Activated T-helper 17 cell treated with anti-CD3 and anti-CD28 coated beads, Interleukin-2, amount 50 U/mL, for 72 hours (primary cell): ENCODE data around the gene DGKQ. TPM values are rescaled to one million over a fixed set of nuclear protein-coding genes. Genes with fewer than 3 reads are reported as not detected.

ENCODE experiments used
- ATAC-seq: fragments of 150-1000 bp; cut with Tn5 transposase; replicated peaks from 2 replicates; pipeline ENCODE4 v1.10.0; 2021; ENCODE audit warnings: mild to moderate bottlenecking, moderate library complexity
- H3K27ac Mint-ChIP-seq: one replicate; pipeline ENCODE4 v1.8.0; 2022; ENCODE audit warnings: mixed read lengths
- H3K27me3 Mint-ChIP-seq: one replicate; pipeline ENCODE4 v1.8.0; 2022; ENCODE audit warnings: mixed read lengths
- H3K36me3 Mint-ChIP-seq: one replicate; pipeline ENCODE4 v1.8.0; 2022; ENCODE audit warnings: low read depth, mild to moderate bottlenecking, mixed read lengths
- H3K4me1 Mint-ChIP-seq: one replicate; pipeline ENCODE4 v1.8.0; 2022; ENCODE audit warnings: mixed read lengths
- H3K4me3 Mint-ChIP-seq: one replicate; pipeline ENCODE4 v1.8.0; 2022; ENCODE audit warnings: mild to moderate bottlenecking, mixed read lengths
- H3K9me3 Mint-ChIP-seq: one replicate; pipeline ENCODE4 v1.8.0; 2022; ENCODE audit warnings: mixed read lengths
- total RNA-seq, 2 donors: library from RNA; stranded (reverse); gene quantifications; one replicate each; pipeline ENCODE4 v1.2.3, GENCODE V29; 2022

DGKQ gene
- 1 to 10 TPM; 4.8 to 9.0 TPM for total RNA-seq

DNA sequence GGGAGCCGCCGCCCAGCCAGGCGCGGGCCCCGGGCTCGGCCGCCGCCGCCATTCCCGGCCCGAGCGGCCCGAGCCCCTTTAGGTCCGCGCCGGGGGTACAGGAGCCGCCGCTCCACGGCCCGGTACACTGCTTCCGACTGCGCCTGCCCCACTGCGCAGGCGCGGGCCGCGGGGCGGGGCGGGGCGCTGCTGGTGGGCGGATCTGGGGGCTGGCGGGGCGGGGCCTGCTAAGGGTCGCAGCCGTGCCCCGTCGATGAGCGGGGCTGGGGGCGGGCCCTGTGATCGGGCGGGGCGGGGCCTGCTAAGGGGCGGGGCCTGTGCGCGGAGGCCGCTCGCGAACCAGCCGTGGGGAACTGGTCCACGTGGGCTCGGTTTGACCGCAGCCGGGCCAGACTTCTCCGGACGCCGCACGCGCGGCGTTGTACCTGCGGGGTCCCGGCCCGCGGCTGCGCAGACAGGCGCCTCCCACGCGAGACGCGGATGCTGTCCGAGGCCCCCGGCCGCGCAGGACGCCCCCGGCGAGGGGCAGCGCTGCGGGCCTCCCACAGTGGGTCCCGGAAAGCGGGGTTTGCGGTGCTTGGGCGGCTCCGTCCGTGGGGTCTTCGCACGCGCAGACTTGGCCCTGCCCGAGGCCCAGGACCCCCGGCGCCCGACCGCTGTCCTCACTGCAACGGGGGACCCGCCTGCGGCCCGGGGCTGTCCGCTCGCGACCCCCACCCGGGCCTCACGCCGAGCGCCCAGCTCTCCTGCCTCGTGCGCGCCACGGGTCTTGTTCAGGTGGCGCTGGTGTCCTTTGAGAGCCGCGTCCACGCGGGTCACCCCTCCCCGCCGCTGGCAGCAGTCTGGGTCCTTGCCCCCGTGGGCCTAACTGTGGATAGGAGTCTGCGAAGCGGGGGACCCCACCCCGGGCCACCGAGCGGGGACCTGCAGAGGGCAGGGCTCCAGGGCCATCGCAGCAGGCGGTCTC lies at the start of gene DGKQ:
DGKQ (minus strand) TSS at position 139 of the 967 bp plus-strand sequence; CDS start at position 52, 87 bp downstream.
- H3K4me1 Mint-ChIP-seq: no peaks in the 10 kb centered on the region
- H3K9me3 Mint-ChIP-seq: no peaks in the 10 kb centered on the region
- H3K27ac Mint-ChIP-seq: no peak within 1 kb of the TSS
- H3K27me3 Mint-ChIP-seq: no peaks in the 10 kb centered on the region
- ATAC-seq: peak; percentile 92
- H3K36me3 Mint-ChIP-seq: no peaks in the 10 kb centered on the region
- peak within 1 kb of the TSS; percentile 19 for H3K4me3 Mint-ChIP-seq

- no peaks in the 10 kb centered on the region for H3K4me1 Mint-ChIP-seq
- no peak overlapping the region for H3K4me3 Mint-ChIP-seq
- no peak for ATAC-seq
- no peaks in the 10 kb centered on the region for H3K27me3 Mint-ChIP-seq
- no peak overlapping the region for H3K27ac Mint-ChIP-seq
- no peaks in the 10 kb centered on the region for H3K9me3 Mint-ChIP-seq
- H3K36me3 Mint-ChIP-seq: peaks cover 6% of the 10 kb centered on the region
These were observed 49.3 kb upstream of the DGKQ start for GRCh38 chr4:1022739-1023066.

- H3K4me3 Mint-ChIP-seq: no peak overlapping the region
- H3K27me3 Mint-ChIP-seq: no peaks in the 10 kb centered on the region
- no peak overlapping the region for H3K27ac Mint-ChIP-seq
- H3K9me3 Mint-ChIP-seq: no peaks in the 10 kb centered on the region
- no peaks in the 10 kb centered on the region for H3K4me1 Mint-ChIP-seq
- H3K36me3 Mint-ChIP-seq: peaks cover 6% of the 10 kb centered on the region
- ATAC-seq: no peak
These were observed 48.8 kb upstream of the DGKQ start for GRCh38 chr4:1022051-1022738.

DNA sequence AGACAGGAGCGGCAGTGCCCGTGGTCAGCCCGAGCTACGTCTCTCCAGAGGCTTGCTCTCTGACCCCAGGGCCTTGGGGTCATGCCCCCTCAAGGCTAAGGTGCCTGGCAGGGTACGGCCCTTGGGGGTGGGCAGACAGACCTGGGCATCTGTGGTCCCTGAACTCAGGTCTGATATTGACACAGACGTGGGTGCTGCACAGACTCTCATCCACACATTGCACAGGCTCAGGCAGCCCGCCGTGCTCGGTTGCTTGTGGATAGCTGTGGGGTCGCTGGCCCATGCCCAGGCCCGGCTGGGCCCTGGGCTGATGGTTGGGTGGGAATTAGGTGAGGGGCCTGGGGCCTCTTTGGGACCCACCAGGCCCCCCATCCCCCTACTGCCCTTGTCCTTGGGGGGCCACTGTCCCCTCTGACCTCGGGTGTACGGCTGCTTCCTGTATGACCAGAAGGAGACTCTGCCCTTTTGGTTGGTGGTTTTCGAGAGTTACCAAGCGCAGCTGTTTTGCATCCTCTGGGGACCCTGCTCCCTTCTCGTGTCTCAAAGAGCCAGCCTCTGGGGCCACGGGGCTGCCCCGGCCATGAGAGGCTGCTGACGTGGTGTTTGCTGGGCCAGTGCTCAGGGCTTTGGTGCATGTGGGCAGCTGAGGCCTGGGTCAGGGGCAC lies 48.1 kb upstream of the DGKQ start:
- Mint-ChIP-seq H3K27me3 (no peaks in the 10 kb centered on the region), H3K27ac (no peak overlapping the region), H3K9me3 (no peaks in the 10 kb centered on the region), H3K4me1 (no peaks in the 10 kb centered on the region), H3K36me3 (peaks cover 6% of the 10 kb centered on the region), H3K4me3 (no peak overlapping the region)
- no peak for ATAC-seq

DNA sequence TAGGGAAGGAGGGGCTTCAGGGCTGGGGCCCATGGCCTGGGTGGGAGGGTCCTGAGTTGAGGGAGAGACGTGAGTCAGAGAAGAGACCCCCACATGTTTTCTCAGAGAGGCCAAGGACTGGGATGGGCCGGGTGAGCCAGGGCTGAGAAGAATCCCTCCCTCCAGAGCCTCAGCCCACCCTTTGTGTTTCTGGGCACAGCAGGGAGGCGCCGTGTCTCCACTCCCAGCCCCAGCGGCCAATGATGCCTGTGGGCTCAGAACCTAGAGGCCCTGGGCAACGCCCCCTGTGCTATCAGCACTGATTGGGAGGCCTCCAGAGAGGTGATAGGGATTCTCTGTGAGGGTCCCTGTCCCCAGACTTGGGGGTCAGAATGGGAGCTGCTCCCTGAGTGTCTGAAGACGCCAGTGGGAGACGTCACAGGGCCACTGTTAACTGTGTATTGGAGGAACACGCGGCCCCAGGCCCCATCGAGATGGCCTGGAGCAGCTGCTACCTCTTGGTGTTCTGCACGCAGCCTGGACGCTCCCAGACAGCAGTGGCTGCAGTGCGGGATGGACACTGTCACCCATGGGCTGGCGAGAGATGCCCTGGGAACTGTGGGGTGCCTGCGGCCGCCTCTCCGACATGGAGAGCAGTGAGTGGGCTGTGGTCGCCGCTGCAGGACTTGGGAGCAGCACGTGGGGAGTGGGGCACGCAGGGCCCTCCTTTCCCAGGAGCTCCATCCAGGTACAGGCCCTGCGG lies 46.5 kb upstream of the DGKQ start:
- no peak overlapping the region for H3K27ac Mint-ChIP-seq
- no peak overlapping the region for H3K4me3 Mint-ChIP-seq
- ATAC-seq: no peak
- H3K27me3 Mint-ChIP-seq: no peaks in the 10 kb centered on the region
- H3K36me3 Mint-ChIP-seq: peaks cover under 1% of the 10 kb centered on the region
- no peaks in the 10 kb centered on the region for H3K9me3 Mint-ChIP-seq
- H3K4me1 Mint-ChIP-seq: no peaks in the 10 kb centered on the region

- no peak for ATAC-seq
- Mint-ChIP-seq H3K27ac (no peak overlapping the region), H3K4me1 (no peaks in the 10 kb centered on the region), H3K36me3 (no peaks in the 10 kb centered on the region), H3K9me3 (no peaks in the 10 kb centered on the region), H3K4me3 (no peak overlapping the region), H3K27me3 (no peaks in the 10 kb centered on the region)
These were observed 46.0 kb upstream of the DGKQ start for GRCh38 chr4:1019320-1019719.

- no peaks in the 10 kb centered on the region for H3K9me3 Mint-ChIP-seq
- no peaks in the 10 kb centered on the region for H3K27me3 Mint-ChIP-seq
- H3K4me3 Mint-ChIP-seq: no peak overlapping the region
- no peaks in the 10 kb centered on the region for H3K4me1 Mint-ChIP-seq
- no peaks in the 10 kb centered on the region for H3K36me3 Mint-ChIP-seq
- no peak overlapping the region for H3K27ac Mint-ChIP-seq
- ATAC-seq: no peak
These were observed 45.0 kb upstream of the DGKQ start for GRCh38 chr4:1018147-1019020.

GRCh38 chr4:1017706-1018105 lies 44.3 kb upstream of the DGKQ start:
- Mint-ChIP-seq H3K27ac (no peak overlapping the region), H3K4me3 (no peak overlapping the region), H3K4me1 (no peaks in the 10 kb centered on the region), H3K36me3 (no peaks in the 10 kb centered on the region), H3K9me3 (no peaks in the 10 kb centered on the region), H3K27me3 (no peaks in the 10 kb centered on the region)
- ATAC-seq: no peak

DNA sequence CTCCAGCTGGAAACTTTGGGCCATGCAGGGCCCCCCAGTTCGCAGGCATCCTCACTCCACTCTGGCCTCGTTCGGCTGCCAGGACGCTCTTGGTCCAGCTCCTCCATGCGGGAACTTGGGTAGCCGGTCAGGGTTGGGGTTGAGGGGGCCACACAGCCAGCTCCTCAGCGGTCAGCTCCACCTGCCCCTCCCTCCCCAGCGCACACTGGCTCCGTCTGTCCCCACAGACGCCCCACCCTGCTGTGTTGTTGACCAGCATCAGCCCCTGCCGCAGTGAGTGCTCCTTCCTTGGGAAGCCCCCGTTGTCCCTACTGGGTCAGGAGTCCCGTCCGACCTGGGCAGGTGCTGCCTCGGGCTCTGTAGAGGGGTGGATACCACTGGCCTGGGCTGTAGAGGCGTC lies 43.8 kb upstream of the DGKQ start:
- ATAC-seq: no peak
- H3K4me1 Mint-ChIP-seq: no peaks in the 10 kb centered on the region
- no peak overlapping the region for H3K4me3 Mint-ChIP-seq
- H3K9me3 Mint-ChIP-seq: no peaks in the 10 kb centered on the region
- no peak overlapping the region for H3K27ac Mint-ChIP-seq
- no peaks in the 10 kb centered on the region for H3K27me3 Mint-ChIP-seq
- no peaks in the 10 kb centered on the region for H3K36me3 Mint-ChIP-seq

- H3K27me3 Mint-ChIP-seq: no peaks in the 10 kb centered on the region
- peaks cover under 1% of the 10 kb centered on the region for H3K4me1 Mint-ChIP-seq
- no peak for ATAC-seq
- no peaks in the 10 kb centered on the region for H3K36me3 Mint-ChIP-seq
- no peaks in the 10 kb centered on the region for H3K9me3 Mint-ChIP-seq
- H3K4me3 Mint-ChIP-seq: no peak overlapping the region
- H3K27ac Mint-ChIP-seq: no peak overlapping the region
These were observed 42.4 kb upstream of the DGKQ start for GRCh38 chr4:1015746-1016145.

DNA sequence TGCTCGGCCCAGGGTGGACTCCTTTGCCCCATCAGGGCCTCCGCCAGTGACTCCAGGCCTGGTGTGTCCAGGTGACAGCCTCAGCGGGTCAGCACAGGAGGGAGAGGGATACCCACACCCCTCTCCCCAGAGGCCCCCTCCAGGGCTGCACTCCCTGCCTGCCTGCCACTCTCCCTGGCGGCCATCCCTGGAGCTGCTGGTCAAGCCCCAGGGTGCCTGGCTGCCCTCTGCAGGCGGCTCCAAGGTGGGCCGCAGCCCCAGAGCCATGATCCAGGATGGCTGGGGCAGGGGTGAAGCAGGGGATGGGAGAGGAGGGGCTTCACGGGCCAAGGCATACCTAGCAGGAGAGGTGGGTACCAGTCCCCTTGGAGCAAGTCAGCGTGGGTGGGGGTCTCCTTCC lies 41.8 kb upstream of the DGKQ start:
- no peaks in the 10 kb centered on the region for H3K9me3 Mint-ChIP-seq
- no peak overlapping the region for H3K27ac Mint-ChIP-seq
- H3K27me3 Mint-ChIP-seq: no peaks in the 10 kb centered on the region
- H3K36me3 Mint-ChIP-seq: no peaks in the 10 kb centered on the region
- ATAC-seq: no peak
- peaks cover 4% of the 10 kb centered on the region for H3K4me1 Mint-ChIP-seq
- H3K4me3 Mint-ChIP-seq: no peak overlapping the region

DNA sequence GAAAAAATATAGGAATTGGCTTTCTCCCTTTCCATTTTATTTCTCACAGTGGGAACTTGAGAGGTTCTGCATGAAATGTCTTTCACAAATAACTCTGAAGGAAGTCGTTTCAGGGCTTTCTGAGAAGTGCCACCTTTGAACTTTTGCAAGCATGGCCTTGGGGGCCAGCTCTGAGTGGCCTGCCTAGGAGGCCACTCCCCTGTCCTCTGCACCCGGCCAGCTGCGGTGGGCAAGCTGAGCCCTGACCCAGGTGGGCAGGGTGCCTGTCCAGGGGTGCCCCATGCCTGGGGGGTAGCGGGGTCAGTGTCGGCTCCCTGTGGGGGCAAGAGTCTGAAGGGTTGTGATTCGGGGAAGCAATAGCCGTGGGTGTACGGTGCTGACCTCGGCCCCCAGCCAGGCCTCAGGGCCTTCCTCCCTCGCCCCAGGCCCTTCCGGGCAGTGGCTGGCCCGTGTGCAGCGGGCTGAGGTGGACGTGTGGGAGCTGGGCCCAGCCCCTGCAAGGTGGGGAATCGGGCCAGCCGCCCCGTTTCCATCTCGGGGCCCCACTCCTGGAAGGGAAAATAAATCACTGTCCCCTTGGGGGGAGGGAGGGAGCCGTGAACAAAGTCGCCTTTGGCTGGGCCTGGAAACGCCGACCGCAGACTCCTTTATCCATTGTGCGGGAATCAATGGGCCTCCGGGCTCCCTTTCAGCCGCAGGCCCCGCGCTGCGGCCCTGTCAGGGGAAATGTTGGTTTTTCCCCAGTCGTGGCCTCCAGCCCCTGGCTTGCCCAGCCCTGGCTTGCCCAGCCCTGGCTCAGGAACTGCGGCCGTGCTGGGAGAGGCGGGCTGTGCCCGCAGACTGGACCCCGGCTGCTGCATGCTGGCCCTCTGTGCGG lies 41.2 kb upstream of the DGKQ start:
- Mint-ChIP-seq H3K4me1 (peaks cover 4% of the 10 kb centered on the region), H3K4me3 (no peak overlapping the region), H3K27ac (no peak overlapping the region), H3K27me3 (no peaks in the 10 kb centered on the region), H3K9me3 (no peaks in the 10 kb centered on the region), H3K36me3 (no peaks in the 10 kb centered on the region)
- ATAC-seq: no peak
